Activated CD8-positive, alpha-beta T cell treated with anti-CD3 and anti-CD28 coated beads, Interleukin-2, amount 10 ng/mL, durations not matched to agents 7 days and 5 days (primary cell): Measurements from ENCODE around the gene PTPRM. TPM values are rescaled to one million over a fixed set of nuclear protein-coding genes. Genes with fewer than 3 reads are reported as not detected.

Experiments used
- ATAC-seq: fragments of 150-1000 bp; cut with Tn5 transposase; one replicate; pipeline ENCODE4 v1.10.0; 2021; ENCODE audit warnings: moderate library complexity
- CTCF ChIA-PET: fragments of 350-600 bp; sonication (Branson Sonifier 250); formaldehyde crosslinking; loops from one replicate; lab custom pipeline; 2021; ENCODE audit warnings: antibody characterized with exemption; lab: Charles Lee
- POLR2A ChIA-PET: fragments of 350-600 bp; sonication (Branson Sonifier 250); formaldehyde crosslinking; loops from one replicate; lab custom pipeline; 2021; ENCODE audit warnings: antibody characterized with exemption; lab: Charles Lee
- DNase-seq: peaks from one replicate; pipeline ENCODE4 v3.0.0-alpha.2; 2020
- H3K27ac Mint-ChIP-seq: one replicate; pipeline ENCODE4 v1.8.0; 2021; ENCODE audit warnings: mild to moderate bottlenecking, mixed read lengths
- H3K27me3 Mint-ChIP-seq: one replicate; pipeline ENCODE4 v1.8.0; 2021; ENCODE audit warnings: low read depth, mixed read lengths
- H3K36me3 Mint-ChIP-seq: one replicate; pipeline ENCODE4 v1.8.0; 2021; ENCODE audit warnings: low read depth, mixed read lengths
- H3K4me1 Mint-ChIP-seq: one replicate; pipeline ENCODE4 v1.8.0; 2021; ENCODE audit warnings: low read depth, mixed read lengths
- H3K4me3 Mint-ChIP-seq: one replicate; pipeline ENCODE4 v1.8.0; 2021; ENCODE audit warnings: mild to moderate bottlenecking, mixed read lengths
- H3K9me3 Mint-ChIP-seq: one replicate; pipeline ENCODE4 v1.8.0; 2022; ENCODE audit warnings: mixed read lengths; ENCODE audit not compliant: insufficient read depth
- total RNA-seq, 2 experiments: library from RNA; stranded (reverse); gene quantifications; one replicate each; pipeline ENCODE4 v1.2.3, GENCODE V29; 2021

Gene PTPRM
- total RNA-seq, 2 experiments from 2014 or later, result 0.76 to 1.0 TPM

- ATAC-seq (no peak), DNase-seq (no peak)
- no peaks in the 10 kb centered on the region for H3K27me3 Mint-ChIP-seq
- H3K36me3 Mint-ChIP-seq, result no peaks in the 10 kb centered on the region
- H3K4me3 Mint-ChIP-seq, result no peak overlapping the region
- H3K9me3 Mint-ChIP-seq, result no peaks in the 10 kb centered on the region
- H3K27ac Mint-ChIP-seq, result no peak overlapping the region
- ChIA-PET CTCF (no interaction called here), POLR2A (no interaction called here)
- H3K4me1 Mint-ChIP-seq, result no peaks in the 10 kb centered on the region
These were observed 464.4 kb downstream of the PTPRM start for GRCh38 chr18:8031496-8031895.

- H3K36me3 Mint-ChIP-seq, result no peaks in the 10 kb centered on the region
- H3K4me3 Mint-ChIP-seq, result no peak overlapping the region
- DNase-seq (no peak), ATAC-seq (no peak)
- ChIA-PET POLR2A (no interaction called here), CTCF (no interaction called here)
- no peaks in the 10 kb centered on the region for H3K9me3 Mint-ChIP-seq
- H3K27me3 Mint-ChIP-seq, result no peaks in the 10 kb centered on the region
- no peak overlapping the region for H3K27ac Mint-ChIP-seq
- H3K4me1 Mint-ChIP-seq, result no peaks in the 10 kb centered on the region
These were observed 467.6 kb downstream of the PTPRM start for GRCh38 chr18:8034674-8035073.

- H3K36me3 Mint-ChIP-seq, result no peaks in the 10 kb centered on the region
- H3K4me3 Mint-ChIP-seq, result no peak overlapping the region
- H3K27me3 Mint-ChIP-seq, result no peaks in the 10 kb centered on the region
- ATAC-seq (no peak), DNase-seq (no peak)
- no peaks in the 10 kb centered on the region for H3K4me1 Mint-ChIP-seq
- H3K9me3 Mint-ChIP-seq, result no peaks in the 10 kb centered on the region
- no peak overlapping the region for H3K27ac Mint-ChIP-seq
- CTCF ChIA-PET, result no interaction called here
- POLR2A ChIA-PET, result no interaction called here
These were observed 469.4 kb downstream of the PTPRM start for GRCh38 chr18:8036551-8036950.

DNA sequence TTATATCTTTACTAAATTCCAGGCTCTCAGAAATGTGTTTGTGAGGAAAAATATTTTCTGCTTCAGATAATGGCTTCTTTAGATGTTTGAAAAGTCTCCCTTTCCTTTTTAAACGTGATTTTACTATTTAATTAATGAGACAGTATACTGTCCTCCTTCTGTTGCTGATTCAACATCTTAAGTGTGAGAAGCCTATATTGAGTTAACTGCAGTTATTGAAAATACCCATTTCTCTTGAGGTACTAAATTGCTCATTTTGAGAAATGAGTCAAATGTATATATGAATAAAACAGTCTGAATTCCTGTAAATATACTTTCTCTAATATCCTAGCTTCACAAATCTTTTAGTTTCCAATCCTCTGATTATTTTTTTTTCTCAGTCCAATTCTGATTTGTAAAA, 470.2 kb downstream of the PTPRM start:
- CTCF ChIA-PET, result no interaction called here
- no peaks in the 10 kb centered on the region for H3K27me3 Mint-ChIP-seq
- POLR2A ChIA-PET, result no interaction called here
- no peaks in the 10 kb centered on the region for H3K36me3 Mint-ChIP-seq
- DNase-seq, result no peak
- ATAC-seq, result no peak
- H3K4me1 Mint-ChIP-seq, result no peaks in the 10 kb centered on the region
- no peaks in the 10 kb centered on the region for H3K9me3 Mint-ChIP-seq
- H3K27ac Mint-ChIP-seq, result no peak overlapping the region
- H3K4me3 Mint-ChIP-seq, result no peak overlapping the region

DNA sequence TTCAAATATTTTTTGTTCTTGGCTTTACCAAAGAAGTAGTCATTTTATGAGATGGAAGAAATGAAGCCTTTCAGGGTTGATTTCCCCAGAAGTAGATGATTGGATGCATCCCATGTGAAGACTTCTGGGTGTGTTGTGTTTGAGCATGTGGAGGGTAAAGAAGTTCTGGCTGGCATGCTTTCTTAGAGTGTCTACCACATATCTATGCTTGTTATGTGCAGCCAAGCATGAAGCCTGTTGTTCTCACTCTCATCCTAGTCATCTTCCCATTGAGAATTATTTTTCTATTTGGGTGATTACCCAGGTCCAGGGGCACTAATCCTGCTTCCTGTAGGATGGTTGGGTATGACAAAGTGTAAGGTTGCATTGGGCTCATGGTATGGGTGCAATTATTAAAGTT, 472.9 kb downstream of the PTPRM start:
- Mint-ChIP-seq H3K36me3 (no peaks in the 10 kb centered on the region), H3K27me3 (no peaks in the 10 kb centered on the region), H3K9me3 (no peaks in the 10 kb centered on the region), H3K4me1 (no peaks in the 10 kb centered on the region), H3K27ac (no peak overlapping the region), H3K4me3 (no peak overlapping the region)
- ATAC-seq (no peak), DNase-seq (no peak)
- POLR2A ChIA-PET, result no interaction called here
- CTCF ChIA-PET, result no interaction called here

- DNase-seq (no peak), ATAC-seq (no peak)
- Mint-ChIP-seq H3K4me3 (no peak overlapping the region), H3K27ac (no peak overlapping the region), H3K9me3 (no peaks in the 10 kb centered on the region), H3K27me3 (no peaks in the 10 kb centered on the region), H3K4me1 (no peaks in the 10 kb centered on the region), H3K36me3 (no peaks in the 10 kb centered on the region)
- CTCF ChIA-PET, result no interaction called here
- POLR2A ChIA-PET, result no interaction called here
These were observed 474.5 kb downstream of the PTPRM start for GRCh38 chr18:8041526-8042111.

DNA sequence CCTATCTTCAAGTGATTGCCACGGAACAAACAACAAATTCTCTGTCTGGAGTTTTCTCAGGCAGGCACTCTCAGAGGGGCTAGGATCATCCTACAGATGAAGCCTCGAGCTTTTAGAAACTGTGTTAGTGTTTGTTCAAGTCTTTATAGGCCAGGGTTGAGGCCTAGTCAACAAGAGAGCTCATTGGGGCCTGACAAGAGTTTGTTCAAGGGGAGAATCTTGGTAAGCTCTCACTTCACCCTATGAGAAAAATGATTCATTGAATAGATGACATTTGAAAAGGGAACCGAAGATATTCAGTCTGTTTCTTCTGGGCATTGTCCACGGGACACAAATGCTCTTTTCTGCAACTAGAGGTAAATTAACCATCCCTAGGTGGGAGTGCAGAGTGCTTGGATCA, 476.9 kb downstream of the PTPRM start:
- no peak overlapping the region for H3K27ac Mint-ChIP-seq
- ATAC-seq, result no peak
- DNase-seq, result no peak
- H3K36me3 Mint-ChIP-seq, result no peaks in the 10 kb centered on the region
- H3K27me3 Mint-ChIP-seq, result no peaks in the 10 kb centered on the region
- no peak overlapping the region for H3K4me3 Mint-ChIP-seq
- ChIA-PET POLR2A (no interaction called here), CTCF (no interaction called here)
- H3K4me1 Mint-ChIP-seq, result no peaks in the 10 kb centered on the region
- no peaks in the 10 kb centered on the region for H3K9me3 Mint-ChIP-seq

GRCh38 chr18:8045160-8045883, 478.2 kb downstream of the PTPRM start:
- no peak overlapping the region for H3K4me3 Mint-ChIP-seq
- CTCF ChIA-PET, result no interaction called here
- no peaks in the 10 kb centered on the region for H3K27me3 Mint-ChIP-seq
- no peaks in the 10 kb centered on the region for H3K36me3 Mint-ChIP-seq
- DNase-seq, result no peak
- no peaks in the 10 kb centered on the region for H3K9me3 Mint-ChIP-seq
- H3K4me1 Mint-ChIP-seq, result no peaks in the 10 kb centered on the region
- no peak for ATAC-seq
- POLR2A ChIA-PET, result no interaction called here
- H3K27ac Mint-ChIP-seq, result no peak overlapping the region

- Mint-ChIP-seq H3K4me1 (no peaks in the 10 kb centered on the region), H3K36me3 (no peaks in the 10 kb centered on the region), H3K9me3 (no peaks in the 10 kb centered on the region), H3K27ac (no peak overlapping the region), H3K4me3 (no peak overlapping the region), H3K27me3 (no peaks in the 10 kb centered on the region)
- POLR2A ChIA-PET, result no interaction called here
- no peak for ATAC-seq
- no peak for DNase-seq
- CTCF ChIA-PET, result no interaction called here
These were observed 478.8 kb downstream of the PTPRM start for GRCh38 chr18:8045884-8046281.

GRCh38 chr18:8046441-8046840, 479.3 kb downstream of the PTPRM start:
- no peak for DNase-seq
- Mint-ChIP-seq H3K36me3 (no peaks in the 10 kb centered on the region), H3K27me3 (no peaks in the 10 kb centered on the region), H3K9me3 (no peaks in the 10 kb centered on the region), H3K4me1 (no peaks in the 10 kb centered on the region), H3K27ac (no peak overlapping the region), H3K4me3 (no peak overlapping the region)
- CTCF ChIA-PET, result no interaction called here
- POLR2A ChIA-PET, result no interaction called here
- ATAC-seq, result no peak

DNA sequence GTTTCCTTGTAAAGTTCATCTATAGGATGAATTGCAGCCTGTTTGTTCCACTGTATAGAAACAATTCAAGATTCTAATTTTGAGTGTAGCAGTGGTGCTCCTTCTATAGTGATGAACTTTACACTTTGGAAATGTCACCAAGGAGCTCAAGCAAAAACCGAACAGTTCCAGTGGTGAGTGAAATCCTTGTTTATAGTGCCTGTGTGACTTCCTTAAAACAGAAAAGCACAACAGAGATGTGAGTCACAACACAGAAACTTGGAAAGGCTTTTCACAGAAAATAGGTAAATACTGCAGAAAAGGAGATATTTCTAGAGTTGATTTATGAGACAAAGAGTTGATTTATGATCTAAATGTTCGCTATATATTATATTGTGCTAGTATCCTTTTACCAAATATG, 482.0 kb downstream of the PTPRM start:
- ChIA-PET POLR2A (no interaction called here), CTCF (no interaction called here)
- DNase-seq, result no peak
- Mint-ChIP-seq H3K4me1 (no peaks in the 10 kb centered on the region), H3K9me3 (no peaks in the 10 kb centered on the region), H3K27me3 (no peaks in the 10 kb centered on the region), H3K36me3 (no peaks in the 10 kb centered on the region), H3K4me3 (no peak overlapping the region), H3K27ac (no peak overlapping the region)
- no peak for ATAC-seq

DNA sequence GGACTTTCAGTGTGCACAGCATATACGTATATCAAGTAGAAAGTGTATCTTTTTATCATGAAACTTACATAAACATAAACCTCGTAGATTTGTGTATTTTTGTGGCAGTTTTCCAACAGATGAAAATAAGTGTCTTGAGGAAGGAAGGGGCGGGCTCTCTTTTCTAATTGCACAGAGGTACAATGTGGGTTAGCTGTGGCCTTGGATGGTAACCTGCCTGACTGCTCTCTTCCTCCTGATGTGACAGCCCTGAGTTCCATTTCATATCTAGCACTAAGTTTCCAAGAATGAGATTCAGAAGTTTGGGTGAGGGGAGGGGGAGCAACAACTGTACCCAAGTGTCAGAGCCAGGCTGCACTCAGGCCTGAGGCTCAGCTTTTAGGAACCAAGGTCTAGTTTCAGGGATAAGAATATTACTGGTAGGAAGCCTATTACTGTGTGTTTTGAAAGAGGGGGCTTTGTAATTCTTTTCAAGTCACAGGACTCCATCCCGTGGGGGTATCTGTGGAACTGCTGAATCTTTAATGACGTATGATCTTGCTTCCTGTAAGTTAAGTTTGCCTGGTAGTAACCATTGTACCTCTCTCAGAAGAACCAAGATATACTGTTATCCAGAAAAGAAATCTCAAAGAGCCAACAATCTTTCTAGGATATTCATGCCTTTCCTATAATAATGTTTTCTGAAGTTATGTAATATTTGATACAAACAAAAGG, 483.7 kb downstream of the PTPRM start:
- Mint-ChIP-seq H3K4me3 (no peak overlapping the region), H3K36me3 (no peaks in the 10 kb centered on the region), H3K27me3 (no peaks in the 10 kb centered on the region), H3K9me3 (no peaks in the 10 kb centered on the region), H3K27ac (no peak overlapping the region), H3K4me1 (no peaks in the 10 kb centered on the region)
- ATAC-seq (no peak), DNase-seq (no peak)
- ChIA-PET CTCF (no interaction called here), POLR2A (no interaction called here)
